H9 (cell line): Measurements from ENCODE around the gene HTT-AS. TPM values are rescaled to one million over a fixed set of nuclear protein-coding genes. Genes with fewer than 3 reads are reported as not detected.

Experiments
- DNase-seq: peaks from one replicate; pipeline ENCODE4 v3.0.0-alpha.2; 2017
- H2AFZ ChIP-seq: one replicate; pipeline ENCODE4 v1.6.1; 2013; ENCODE audit warnings: mild to moderate bottlenecking, low read length, control low read depth, moderate library complexity
- H2AK5ac ChIP-seq: 2 replicates; pipeline ENCODE4 v1.6.1; 2013; ENCODE audit warnings: low read length, control low read depth, mixed read lengths; ENCODE audit not compliant: insufficient read length
- H2BK120ac ChIP-seq: one replicate; pipeline ENCODE4 v1.6.1; 2013; ENCODE audit warnings: low read depth, mild to moderate bottlenecking, low read length, control low read depth, inconsistent platforms; ENCODE audit not compliant: poor library complexity, severe bottlenecking
- H2BK12ac ChIP-seq: 2 replicates; pipeline ENCODE4 v1.6.1; 2013; ENCODE audit warnings: low read length, control low read depth, mixed read lengths, low read depth; ENCODE audit not compliant: insufficient read length
- H2BK15ac ChIP-seq: 2 replicates; pipeline ENCODE4 v1.6.1; 2013; ENCODE audit warnings: low read depth, low read length, control low read depth
- H2BK20ac ChIP-seq: one replicate; pipeline ENCODE4 v1.6.1; 2013; ENCODE audit warnings: low read depth, mild to moderate bottlenecking, low read length, control low read depth, inconsistent platforms; ENCODE audit not compliant: poor library complexity, severe bottlenecking
- H2BK5ac ChIP-seq: 2 replicates; pipeline ENCODE4 v1.6.1; 2013; ENCODE audit warnings: low read length, control low read depth, mixed read lengths; ENCODE audit not compliant: insufficient read length
- H3K14ac ChIP-seq: 2 replicates; pipeline ENCODE4 v1.6.1; 2013; ENCODE audit warnings: low read length, control low read depth; ENCODE audit not compliant: insufficient read depth
- H3K18ac ChIP-seq: 2 replicates; pipeline ENCODE4 v1.6.1; 2013; ENCODE audit warnings: low read depth, mild to moderate bottlenecking, mixed read lengths, low read length, control low read depth; ENCODE audit not compliant: insufficient read length
- H3K23ac ChIP-seq: 2 replicates; pipeline ENCODE4 v1.6.1; 2013; ENCODE audit warnings: low read length, control low read depth, mixed read lengths, low read depth; ENCODE audit not compliant: insufficient read length
- H3K23me2 ChIP-seq: 2 replicates; pipeline ENCODE4 v1.6.1; 2013; ENCODE audit warnings: low read depth, mild to moderate bottlenecking, mixed read lengths, low read length, control low read depth; ENCODE audit not compliant: insufficient read length, poor library complexity, severe bottlenecking
- H3K27ac ChIP-seq: 2 replicates; pipeline ENCODE4 v1.5.1; 2013; ENCODE audit warnings: low read length, control low read depth, mixed read lengths, low read depth; ENCODE audit not compliant: insufficient read length
- H3K27me3 ChIP-seq: 2 replicates; pipeline ENCODE4 v1.6.1; 2013; ENCODE audit warnings: low read length, control low read depth, inconsistent platforms; ENCODE audit not compliant: insufficient read depth
- H3K4ac ChIP-seq: 2 replicates; pipeline ENCODE4 v1.6.1; 2013; ENCODE audit warnings: low read depth, mild to moderate bottlenecking, control low read depth, inconsistent platforms, low read length, moderate library complexity
- H3K4me1 ChIP-seq: 2 replicates; pipeline ENCODE4 v1.6.1; 2013; ENCODE audit warnings: low read length, control low read depth, inconsistent platforms; ENCODE audit not compliant: insufficient read depth
- H3K4me2 ChIP-seq: 2 replicates; pipeline ENCODE4 v1.6.1; 2013; ENCODE audit warnings: low read length, control low read depth, mixed read lengths; ENCODE audit not compliant: insufficient read length, insufficient read depth
- H3K56ac ChIP-seq: 2 replicates; pipeline ENCODE4 v1.6.1; 2013; ENCODE audit warnings: low read depth, mild to moderate bottlenecking, mixed read lengths, low read length, control low read depth; ENCODE audit not compliant: insufficient read length
- H3K79me1 ChIP-seq: 2 replicates; pipeline ENCODE4 v1.6.1; 2013; ENCODE audit warnings: low read depth, mild to moderate bottlenecking, moderate library complexity, low read length, control low read depth, inconsistent platforms; ENCODE audit not compliant: insufficient read depth, poor library complexity, severe bottlenecking
- H3K79me2 ChIP-seq: 2 replicates; pipeline ENCODE4 v1.6.1; 2013; ENCODE audit warnings: low read length, control low read depth, inconsistent platforms; ENCODE audit not compliant: insufficient read depth
- H3K9ac ChIP-seq: 2 replicates; pipeline ENCODE4 v1.6.1; 2013; ENCODE audit warnings: low read length, control low read depth, mixed read lengths; ENCODE audit not compliant: insufficient read length; ENCODE audit errors: extremely low read depth
- H3K9me3 ChIP-seq: one replicate; pipeline ENCODE4 v1.6.1; 2013; ENCODE audit warnings: low read depth, low read length, inconsistent platforms; ENCODE audit not compliant: control insufficient read depth
- H3T11ph ChIP-seq: one replicate; pipeline ENCODE4 v1.6.1; 2013; ENCODE audit warnings: mild to moderate bottlenecking, low read length, control low read depth, inconsistent platforms
- H4K20me1 ChIP-seq: one replicate; pipeline ENCODE4 v1.6.1; 2013; ENCODE audit not compliant: control insufficient read depth, insufficient read length, insufficient read depth
- H4K5ac ChIP-seq: 2 replicates; pipeline ENCODE4 v1.6.1; 2013; ENCODE audit warnings: low read depth, mild to moderate bottlenecking, mixed read lengths, low read length, control low read depth; ENCODE audit not compliant: insufficient read length
- H4K8ac ChIP-seq: replicated peaks from 2 replicates; pipeline ENCODE4 v1.6.1; 2013; ENCODE audit warnings: low read length, control low read depth, mixed read lengths, low read depth; ENCODE audit not compliant: insufficient read length
- H4K91ac ChIP-seq: 2 replicates; pipeline ENCODE4 v1.6.1; 2013; ENCODE audit warnings: low read depth, mild to moderate bottlenecking, moderate library complexity, mixed read lengths, low read length, control low read depth; ENCODE audit not compliant: insufficient read length
- H3K27ac Mint-ChIP-seq, 3 experiments: 2 replicates in 2 of 3; 3 replicates in 1 of 3; pipeline ENCODE4 v1.8.0; 2020 to 2021; ENCODE audit warnings: mixed read lengths in 3 of 3, mild to moderate bottlenecking in 1 of 3, moderate library complexity in 1 of 3
- H3K27me3 Mint-ChIP-seq: 2 replicates; pipeline ENCODE4 v1.8.0; 2021; ENCODE audit warnings: low read depth, mild to moderate bottlenecking, moderate library complexity, mixed read lengths
- H3K36me3 Mint-ChIP-seq, 3 experiments: 2 replicates in 2 of 3; 3 replicates in 1 of 3; pipeline ENCODE4 v1.8.0; 2020 to 2021; ENCODE audit warnings: low read depth in 3 of 3, mixed read lengths in 3 of 3; ENCODE audit not compliant: insufficient read depth in 1 of 3
- H3K4me1 Mint-ChIP-seq, 2 experiments: 2 replicates each; pipeline ENCODE4 v1.8.0; 2020; ENCODE audit warnings: mixed read lengths in 2 of 2
- H3K4me3 Mint-ChIP-seq, 2 experiments: 2 replicates in 1 of 2; 3 replicates in 1 of 2; pipeline ENCODE4 v1.8.0; 2020 to 2021; ENCODE audit warnings: mild to moderate bottlenecking in 2 of 2, mixed read lengths in 2 of 2, moderate library complexity in 1 of 2
- H3K9me3 Mint-ChIP-seq, 2 experiments: 2 replicates in 1 of 2; 3 replicates in 1 of 2; pipeline ENCODE4 v1.8.0; 2020; ENCODE audit warnings: mild to moderate bottlenecking in 2 of 2, mixed read lengths in 2 of 2, moderate library complexity in 1 of 2
- CTCF ChIP-seq: fragments of 200-600 bp; sonication (generic); conservative IDR thresholded peaks from 3 replicates; pipeline ENCODE4 v1.8.0; 2021; ENCODE audit warnings: antibody characterized with exemption, mild to moderate bottlenecking
- WGBS: extraction: QIAGEN DNeasy Blood & Tissue Kit; methylation state at CpG from one replicate; pipeline ENCODE4 v1.1.7; 2013; ENCODE audit warnings: missing lambda C conversion rate, low lambda C conversion rate, mixed read lengths; ENCODE audit not compliant: insufficient read length; ENCODE audit errors: extremely low coverage; 5-methylcytosine and 5-hydroxymethylcytosine counted together
- total RNA-seq: library from RNA; stranded (reverse); gene quantifications from 2 replicates; pipeline ENCODE4 v1.2.1, GENCODE V29; 2021

HTT-AS gene
- total RNA-seq, 1 experiment from 2014 or later: not detected

GRCh38 chr4:3041192-3042142 lies 32.9 kb downstream of the HTT-AS start:
- Histone ChIP-seq H2BK120ac (no peak overlapping the region), H4K8ac (no peak overlapping the region), H2AFZ (no peak overlapping the region), H3K27ac (no peak overlapping the region), H3K14ac (no peak overlapping the region), H2BK20ac (no peak overlapping the region), H4K20me1 (no peaks in the 10 kb centered on the region), H3T11ph (no peak overlapping the region), H2AK5ac (no peak overlapping the region), H3K23me2 (no peaks in the 10 kb centered on the region), H3K18ac (no peak overlapping the region), H4K91ac (no peak overlapping the region), H3K56ac (no peak overlapping the region), H3K4me1 (no peaks in the 10 kb centered on the region), H2BK12ac (no peak overlapping the region), H3K4me2 (no peak overlapping the region), H2BK15ac (no peak overlapping the region), H2BK5ac (no peak overlapping the region), H4K5ac (no peak overlapping the region), H3K9ac (no peak overlapping the region), H3K27me3 (no peaks in the 10 kb centered on the region), H3K4ac (no peak overlapping the region), H3K23ac (no peak overlapping the region), H3K79me2 (no peaks in the 10 kb centered on the region), H3K79me1 (no peaks in the 10 kb centered on the region), H3K9me3 (no peaks in the 10 kb centered on the region)
- no peak overlapping the region for H3K4me3 Mint-ChIP-seq
- no peaks in the 10 kb centered on the region; a peak in 1 of 7 replicates for H3K36me3 Mint-ChIP-seq
- no peak for TF ChIP-seq CTCF
- H3K9me3 Mint-ChIP-seq: no peaks in the 10 kb centered on the region
- no CpG with 5 or more reads among the region's 57 CpGs for WGBS
- DNase-seq: peak; percentile 55
- H3K4me1 Mint-ChIP-seq: peaks cover 7 to 22% of the 10 kb centered on the region in 2 experiments
- no peak overlapping the region for H3K27ac Mint-ChIP-seq
- peaks cover 5% of the 10 kb centered on the region for H3K27me3 Mint-ChIP-seq
